A549 (cell line): ENCODE measurements around the gene FXR1. TPM values are rescaled to one million over a fixed set of nuclear protein-coding genes. Genes with fewer than 3 reads are reported as not detected.

Experiments
- ATAC-seq, 2 experiments: fragments of 200-7000 bp in 1 of 2; fragments of >200 bp in 1 of 2; cut with Nextera tagmentation in 1 of 2; cut with Tn5 transposase in 1 of 2; 3 replicates each; pipeline versions ENCODE4 v1.8.0 to v1.9.1; 2018 to 2020; ENCODE audit warnings: mild to moderate bottlenecking in 1 of 2, moderate library complexity in 1 of 2
- CTCF ChIA-PET: fragments of 300-600 bp; sonication (Branson Sonifier 250); formaldehyde crosslinking; extraction: SDS; loops from one replicate; lab custom pipeline; 2021; ENCODE audit warnings: antibody characterized with exemption, inconsistent platforms; lab: Yijun Ruan, JAX
- POLR2A ChIA-PET: fragments of 350-600 bp; formaldehyde crosslinking; extraction: SDS; loops from one replicate; lab custom pipeline; 2021; ENCODE audit warnings: antibody characterized with exemption, inconsistent platforms; lab: Yijun Ruan, JAX
- DNase-seq, 2 experiments: peaks; one replicate each; pipeline versions ENCODE4 v3.0.0 to v3.0.0-alpha.2; 2011 to 2016; ENCODE audit warnings: low read depth in 1 of 2, low spot score in 1 of 2
- FAIRE-seq: peaks from 2 replicates; lab custom pipeline; 2011; peaks lifted over from hg19 to GRCh38; lab: Jason Lieb, UNC
- H3K27ac ChIP-seq, 2 experiments: fragments of >200 bp; sonication (Bioruptor Twin); formaldehyde crosslinking; 3 replicates each; pipeline ENCODE4 v1.5.1; 2016 to 2017
- H3K4me1 ChIP-seq: fragments of >200 bp; sonication (Bioruptor Twin); formaldehyde crosslinking; 3 replicates; pipeline ENCODE4 v1.6.1; 2016
- H3K4me2 ChIP-seq: fragments of >200 bp; sonication (Bioruptor Twin); formaldehyde crosslinking; 3 replicates; pipeline ENCODE4 v1.6.1; 2016
- H3K4me3 ChIP-seq: fragments of >200 bp; sonication (Bioruptor Twin); formaldehyde crosslinking; 3 replicates; pipeline ENCODE4 v1.5.1; 2016
- H3K9me3 ChIP-seq: fragments of >200 bp; sonication (Bioruptor Twin); formaldehyde crosslinking; 3 replicates; pipeline ENCODE4 v1.6.1; 2016
- BHLHE40 ChIP-seq: IDR thresholded peaks from 2 replicates; pipeline ENCODE4 v1.6.1; 2012; ENCODE audit warnings: low read depth, low read length, inconsistent platforms
- CBX8 ChIP-seq: fragments of 200-600 bp; sonication (generic); IDR thresholded peaks from 2 replicates; pipeline ENCODE4 v1.6.1; 2016
- CEBPB ChIP-seq, 2 experiments: fragments of >200 bp in 1 of 2; sonication (Bioruptor Twin) in 1 of 2; formaldehyde crosslinking in 1 of 2; IDR thresholded peaks; 2 replicates each; pipeline ENCODE4 v1.6.1; 2012 to 2016
- CHD2 ChIP-seq: fragments of 150-350 bp; IDR thresholded peaks from 2 replicates; pipeline ENCODE4 v1.6.1; 2014; ENCODE audit warnings: low read length; ENCODE audit not compliant: partially characterized antibody
- E2F6 ChIP-seq: IDR thresholded peaks from 2 replicates; pipeline ENCODE4 v1.6.1; 2012; ENCODE audit warnings: low read depth, borderline replicate concordance
- EHF ChIP-seq: fragments of 250-450 bp; sonication (Bioruptor Pico); IDR thresholded peaks from 2 replicates; pipeline ENCODE4 v1.5.0; 2020; ENCODE audit warnings: mild to moderate bottlenecking
- EP300 ChIP-seq, 2 experiments: fragments of >200 bp; sonication (Bioruptor Twin); formaldehyde crosslinking; IDR thresholded peaks; 2 replicates in 1 of 2; 3 replicates in 1 of 2; pipeline ENCODE4 v1.6.1; 2016 to 2017
- FOXS1 ChIP-seq: fragments of 250-450 bp; sonication (Bioruptor Pico); IDR thresholded peaks from 2 replicates; pipeline ENCODE4 v1.5.0; 2020; ENCODE audit warnings: mild to moderate bottlenecking, moderate library complexity
- HEYL ChIP-seq: fragments of 250-450 bp; sonication (Bioruptor Pico); IDR thresholded peaks from 2 replicates; pipeline ENCODE4 v1.8.0; 2021; ENCODE audit warnings: mild to moderate bottlenecking, moderate library complexity
- HMGXB4 ChIP-seq: fragments of 250-450 bp; sonication (Bioruptor Pico); IDR thresholded peaks from 2 replicates; pipeline ENCODE4 v1.5.0; 2021; ENCODE audit warnings: mild to moderate bottlenecking, moderate library complexity, borderline replicate concordance
- HOXB13 ChIP-seq: fragments of 250-450 bp; sonication (Bioruptor Pico); IDR thresholded peaks from 2 replicates; pipeline ENCODE4 v1.5.0; 2020; ENCODE audit warnings: low read depth, mild to moderate bottlenecking, moderate library complexity
- JUN ChIP-seq, 2 experiments: fragments of >200 bp; sonication (Bioruptor Twin); formaldehyde crosslinking; IDR thresholded peaks; 2 replicates in 1 of 2; 3 replicates in 1 of 2; pipeline ENCODE4 v1.6.1; 2016 to 2017
- KDM1A ChIP-seq: fragments of 200-600 bp; sonication (generic); IDR thresholded peaks from 2 replicates; pipeline ENCODE4 v1.6.1; 2016; ENCODE audit warnings: low read depth, mild to moderate bottlenecking
- MAFK ChIP-seq: fragments of 450-650 bp; IDR thresholded peaks from 2 replicates; pipeline ENCODE4 v1.6.1; 2014; ENCODE audit not compliant: partially characterized antibody
- MAZ ChIP-seq: fragments of 150-350 bp; IDR thresholded peaks from 2 replicates; pipeline ENCODE4 v1.6.1; 2014; ENCODE audit warnings: antibody characterized with exemption, low read depth, low read length, borderline replicate concordance
- NFE2L2 ChIP-seq: fragments of 150-350 bp; conservative IDR thresholded peaks from 2 replicates; pipeline ENCODE4 v1.6.1; 2014; ENCODE audit warnings: low read length
- NR3C1 ChIP-seq: fragments of >200 bp; sonication (Bioruptor Twin); formaldehyde crosslinking; IDR thresholded peaks from 3 replicates; pipeline ENCODE4 v1.6.1; 2017
- PBX3 ChIP-seq: IDR thresholded peaks from 2 replicates; pipeline ENCODE4 v1.6.1; 2012
- PHF8 ChIP-seq: fragments of 200-600 bp; sonication (generic); IDR thresholded peaks from 2 replicates; pipeline ENCODE4 v1.6.1; 2016; ENCODE audit warnings: low read depth, mild to moderate bottlenecking, antibody characterized with exemption, moderate library complexity, borderline replicate concordance
- POLR2A ChIP-seq: IDR thresholded peaks from 2 replicates; pipeline ENCODE4 v1.6.1; 2012; ENCODE audit warnings: mild to moderate bottlenecking, low read length
- RARB ChIP-seq: fragments of 250-450 bp; sonication (Bioruptor Pico); IDR thresholded peaks from 2 replicates; pipeline ENCODE4 v1.8.0; 2021; ENCODE audit warnings: mild to moderate bottlenecking, moderate library complexity
- RFX5 ChIP-seq: fragments of 450-650 bp; IDR thresholded peaks from 2 replicates; pipeline ENCODE4 v1.7.1; 2014; ENCODE audit warnings: antibody characterized with exemption, mild to moderate bottlenecking, moderate library complexity
- SREBF2 ChIP-seq: fragments of 450-650 bp; IDR thresholded peaks from 2 replicates; pipeline ENCODE4 v1.6.1; 2014; ENCODE audit warnings: mild to moderate bottlenecking, moderate library complexity
- TFCP2L1 ChIP-seq: fragments of 250-450 bp; sonication (Bioruptor Pico); IDR thresholded peaks from 2 replicates; pipeline ENCODE4 v1.5.0; 2021; ENCODE audit warnings: mild to moderate bottlenecking
- TP53 ChIP-seq: fragments of 250-450 bp; sonication (Bioruptor Pico); IDR thresholded peaks from 2 replicates; pipeline ENCODE4 v1.5.0; 2021; ENCODE audit warnings: mild to moderate bottlenecking, moderate library complexity
- ZC3H11A ChIP-seq: fragments of 450-650 bp; IDR thresholded peaks from 2 replicates; pipeline ENCODE4 v1.6.1; 2014; ENCODE audit warnings: antibody characterized with exemption, mild to moderate bottlenecking
- ZFP36 ChIP-seq: fragments of 450-650 bp; IDR thresholded peaks from 2 replicates; pipeline ENCODE4 v1.6.1; 2014; ENCODE audit warnings: borderline replicate concordance; ENCODE audit not compliant: partially characterized antibody
- WGBS: methylation state at CpG from one replicate; pipeline ENCODE4 v1.1.6; 2017; ENCODE audit errors: missing lambda C conversion rate; 5-methylcytosine and 5-hydroxymethylcytosine counted together
- polyA plus RNA-seq, 4 experiments: library from polyadenylated mRNA; depleted of rRNA in 3 of 4; stranded (reverse); fragments of >200 nt; fragmentation: RNase III in 1 of 4; extraction: RNeasy Plus Mini Kit Qiagen cat#74134 plus additional on column Dnase treatment in 1 of 4; gene quantifications; 2 replicates in 3 of 4; 3 replicates in 1 of 4; pipeline ENCODE4 v1.2.3, GENCODE V29; 2011 to 2017
- TF ChIP-seq, protein P1 (sequence below): IDR thresholded peaks from 2 replicates; pipeline ENCODE4 v1.6.1; 2012

Gene FXR1
- polyA plus RNA-seq, 2 of the 4 experiments (the other 2 are of a cell fraction) = 98.3 to 132 TPM

DNA sequence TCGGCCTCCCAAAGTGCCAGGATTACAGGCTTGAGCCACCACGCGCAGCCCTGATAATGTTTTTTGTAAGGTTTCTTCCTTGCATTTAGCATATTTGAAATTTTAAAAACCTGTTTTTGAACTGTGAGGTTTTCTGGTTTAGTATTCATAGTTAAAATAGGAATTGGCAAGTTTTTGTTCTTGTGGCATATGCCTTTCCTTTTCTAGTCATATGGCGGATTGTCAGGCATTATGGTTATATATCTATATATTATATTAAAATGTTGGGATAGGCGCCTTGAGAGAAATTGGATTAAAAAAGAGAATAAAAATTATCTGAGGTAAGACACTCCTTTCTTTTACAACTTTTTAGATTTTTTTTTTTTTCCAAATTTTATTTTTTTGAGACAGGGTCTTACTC is 28.4 kb downstream of the FXR1 start:
- H3K9me3 ChIP-seq = no peaks in the 10 kb centered on the region
- no peak for FAIRE-seq
- H3K4me2 ChIP-seq = no peak overlapping the region
- H3K4me1 ChIP-seq = no peaks in the 10 kb centered on the region
- H3K27ac ChIP-seq = no peak overlapping the region
- H3K4me3 ChIP-seq = no peak overlapping the region
- WGBS = 91% methylated on average over 5 of the region's 5 CpGs
- DNase-seq = no peak
- ChIA-PET POLR2A (no interaction called here), CTCF (no interaction called here)
- TF ChIP-seq RARB (CRISPR knock-in tag) (no peak), E2F6 (no peak), CEBPB (IDR thresholded peaks at IDR 0.05) (no peak), MAFK (no peak), PHF8 (no peak), HOXB13 (CRISPR knock-in tag) (no peak), MAZ (no peak), FOXS1 (CRISPR knock-in tag) (no peak), RFX5 (no peak), TP53 (no peak), TFCP2L1 (CRISPR knock-in tag) (no peak), PBX3 (no peak), CBX8 (no peak), POLR2A (no peak)
- TF ChIP-seq, all 56 proteins: peak for 0
- ATAC-seq = no peak

DNA sequence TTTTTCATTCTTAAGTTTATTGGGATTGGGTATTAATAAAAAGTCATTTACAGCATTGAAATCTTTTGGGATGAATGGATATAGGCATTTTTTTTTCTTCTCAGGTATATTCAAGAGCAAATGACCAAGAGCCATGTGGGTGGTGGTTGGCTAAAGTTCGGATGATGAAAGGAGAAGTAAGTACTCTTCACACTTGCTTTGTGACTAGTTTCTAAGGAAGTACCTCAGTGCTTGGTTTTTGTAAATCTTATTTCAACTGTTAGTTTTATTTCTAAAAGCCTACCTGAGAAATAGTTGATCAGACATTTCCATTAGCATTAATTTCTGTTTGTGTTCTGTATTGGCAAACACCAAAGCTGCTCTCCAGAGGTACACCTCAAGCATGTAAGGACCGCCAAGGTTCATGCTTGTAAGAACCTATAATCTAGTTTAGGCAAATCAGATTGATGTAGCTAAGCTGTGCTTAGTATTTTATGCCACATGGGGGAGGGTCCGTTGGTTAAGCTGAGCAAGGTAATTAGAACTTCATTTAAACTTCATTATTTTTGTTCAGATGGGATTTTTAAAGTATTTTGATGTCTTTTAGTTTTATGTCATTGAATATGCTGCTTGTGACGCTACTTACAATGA is 35.4 kb downstream of the FXR1 start:
- ATAC-seq = no peak
- no peaks in the 10 kb centered on the region for H3K9me3 ChIP-seq
- WGBS = 88% methylated on average over 4 of the region's 4 CpGs
- DNase-seq = no peak
- no peak overlapping the region for H3K27ac ChIP-seq
- no peak overlapping the region for H3K4me3 ChIP-seq
- no peak for FAIRE-seq
- H3K4me1 ChIP-seq = no peaks in the 10 kb centered on the region; the same call in 2 of the 3 replicates
- no peak for TF ChIP-seq TP53
- no peak for TF ChIP-seq EHF (CRISPR knock-in tag)
- no peak for TF ChIP-seq SREBF2
- TF ChIP-seq NR3C1 = no peak
- no peak for TF ChIP-seq KDM1A
- no peak for TF ChIP-seq ZFP36
- TF ChIP-seq CHD2 = no peak
- TF ChIP-seq HEYL (CRISPR knock-in tag) = no peak
- no peak for TF ChIP-seq JUN (IDR thresholded peaks at IDR 0.05)
- TF ChIP-seq MAFK = no peak
- no peak for TF ChIP-seq EP300 (IDR thresholded peaks at IDR 0.05)
- TF ChIP-seq PHF8 = no peak
- POLR2A ChIA-PET = no interaction called here
- CTCF ChIA-PET = interaction anchor here (1.1 kb wide), 1 partner anchor 14 kb away, joined by 3 read pairs; no protein-coding TSS in a partner anchor
- no peak overlapping the region for H3K4me2 ChIP-seq

DNA sequence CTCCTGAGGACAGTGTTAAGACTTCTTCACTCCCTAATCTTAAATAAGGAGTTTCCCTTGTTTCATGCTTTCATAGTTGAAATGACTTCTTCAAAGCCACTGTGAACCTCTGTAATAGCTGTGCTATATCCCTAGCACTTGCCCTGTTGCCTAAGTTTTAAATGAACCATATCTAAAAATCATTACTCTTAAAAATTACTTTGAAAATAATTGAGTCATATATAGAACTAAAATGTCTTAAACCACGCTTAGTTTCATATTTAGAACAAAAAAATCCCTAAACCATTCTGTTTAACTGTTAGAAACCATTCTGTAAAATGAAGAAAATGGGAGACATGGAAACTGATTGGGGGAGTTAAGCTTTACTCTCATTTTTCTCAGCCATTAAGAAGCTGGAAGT is 47.2 kb downstream of the FXR1 start:
- WGBS = 94% methylated on average over 1 of the region's 1 CpG

More for the DNA sequence above, 47.2 kb downstream of the FXR1 start:
- Histone ChIP-seq H3K27ac (no peak overlapping the region), H3K4me1 (no peaks in the 10 kb centered on the region), H3K4me3 (no peak overlapping the region), H3K9me3 (no peaks in the 10 kb centered on the region), H3K4me2 (no peak overlapping the region)
- FAIRE-seq (no peak), ATAC-seq (no peak), DNase-seq (no peak)
- ChIA-PET POLR2A (no interaction called here), CTCF (interaction anchor here (1.0 kb wide), 1 partner anchor 10 kb away, joined by 3 read pairs; no protein-coding TSS in a partner anchor)
- TF ChIP-seq, protein P1, sequence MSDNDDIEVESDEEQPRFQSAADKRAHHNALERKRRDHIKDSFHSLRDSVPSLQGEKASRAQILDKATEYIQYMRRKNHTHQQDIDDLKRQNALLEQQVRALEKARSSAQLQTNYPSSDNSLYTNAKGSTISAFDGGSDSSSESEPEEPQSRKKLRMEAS = no peak
- TF ChIP-seq EHF (CRISPR knock-in tag) (no peak), BHLHE40 (no peak), NFE2L2 (no peak), MAFK (no peak), ZC3H11A (no peak), SREBF2 (no peak), MAZ (no peak), HMGXB4 (CRISPR knock-in tag) (no peak), HOXB13 (CRISPR knock-in tag) (no peak), CBX8 (no peak), ZFP36 (no peak), PHF8 (no peak)
